AG10803 (cell line): ENCODE results near the gene CEP164.

Experiments
- DNase-seq: peaks from one replicate; pipeline ENCODE4 v3.0.0; 2010; ENCODE audit warnings: low read depth
- H3K4me3 ChIP-seq: 2 replicates; pipeline ENCODE4 v1.5.1; 2011; ENCODE audit warnings: mild to moderate bottlenecking, low read length, control low read depth
- TF ChIP-seq, protein P1 (sequence below): conservative IDR thresholded peaks from 2 replicates; pipeline ENCODE4 v1.5.1; 2011; ENCODE audit warnings: mild to moderate bottlenecking, low read length, control low read depth, inconsistent platforms

CEP164 gene

DNA sequence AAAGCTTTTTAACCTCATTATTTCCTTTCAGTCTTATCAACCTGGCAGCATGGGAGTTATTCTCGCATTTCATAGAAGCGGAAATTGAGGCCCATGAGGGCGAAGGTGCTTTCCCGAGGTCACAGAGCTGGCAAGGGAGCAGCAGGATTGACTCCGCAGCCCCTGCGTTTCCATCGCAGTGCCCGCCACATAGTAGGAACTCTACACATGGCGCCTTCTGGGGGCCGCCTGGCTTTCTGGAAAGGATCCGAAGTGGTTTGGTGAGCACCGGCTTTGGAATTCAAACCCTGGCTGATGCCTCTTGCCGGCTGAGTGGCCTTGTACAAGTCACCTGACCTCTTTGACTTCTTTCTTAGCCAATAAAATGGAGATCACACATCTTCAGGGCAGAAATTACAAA lies 93.4 kb downstream of the CEP164 start:
- TF ChIP-seq, protein P1, sequence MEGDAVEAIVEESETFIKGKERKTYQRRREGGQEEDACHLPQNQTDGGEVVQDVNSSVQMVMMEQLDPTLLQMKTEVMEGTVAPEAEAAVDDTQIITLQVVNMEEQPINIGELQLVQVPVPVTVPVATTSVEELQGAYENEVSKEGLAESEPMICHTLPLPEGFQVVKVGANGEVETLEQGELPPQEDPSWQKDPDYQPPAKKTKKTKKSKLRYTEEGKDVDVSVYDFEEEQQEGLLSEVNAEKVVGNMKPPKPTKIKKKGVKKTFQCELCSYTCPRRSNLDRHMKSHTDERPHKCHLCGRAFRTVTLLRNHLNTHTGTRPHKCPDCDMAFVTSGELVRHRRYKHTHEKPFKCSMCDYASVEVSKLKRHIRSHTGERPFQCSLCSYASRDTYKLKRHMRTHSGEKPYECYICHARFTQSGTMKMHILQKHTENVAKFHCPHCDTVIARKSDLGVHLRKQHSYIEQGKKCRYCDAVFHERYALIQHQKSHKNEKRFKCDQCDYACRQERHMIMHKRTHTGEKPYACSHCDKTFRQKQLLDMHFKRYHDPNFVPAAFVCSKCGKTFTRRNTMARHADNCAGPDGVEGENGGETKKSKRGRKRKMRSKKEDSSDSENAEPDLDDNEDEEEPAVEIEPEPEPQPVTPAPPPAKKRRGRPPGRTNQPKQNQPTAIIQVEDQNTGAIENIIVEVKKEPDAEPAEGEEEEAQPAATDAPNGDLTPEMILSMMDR = no peak
- DNase-seq = no peak
- no peak overlapping the region for H3K4me3 ChIP-seq

DNA sequence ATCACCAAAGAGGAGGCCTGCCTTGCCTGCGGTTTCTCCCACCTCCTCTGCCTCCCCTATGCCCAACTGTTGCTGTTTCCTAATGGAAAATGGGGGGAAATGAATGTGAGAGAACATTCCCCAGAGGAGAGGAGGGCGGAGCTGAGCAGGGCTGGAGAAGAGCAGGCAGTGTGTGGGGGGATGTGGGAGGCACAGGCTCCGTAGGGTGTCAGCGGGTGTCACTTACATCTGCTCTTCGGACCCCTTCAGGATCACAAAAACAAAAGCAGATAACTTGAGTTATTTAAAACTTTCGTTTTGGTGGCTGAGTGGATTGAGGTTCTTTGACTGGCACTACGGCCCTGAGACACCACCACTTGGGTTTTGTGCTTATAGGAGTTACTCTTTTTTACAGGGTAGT lies 93.8 kb downstream of the CEP164 start:
- DNase-seq = no peak
- H3K4me3 ChIP-seq = no peak overlapping the region
- TF ChIP-seq, protein P1 = no peak

GRCh38 chr11:117423046-117423575 lies 95.5 kb downstream of the CEP164 start:
- H3K4me3 ChIP-seq = no peak overlapping the region
- no peak for DNase-seq
- TF ChIP-seq, protein P1 = no peak

GRCh38 chr11:117424781-117425180 lies 97.1 kb downstream of the CEP164 start:
- TF ChIP-seq, protein P1 = no peak
- no peak overlapping the region for H3K4me3 ChIP-seq
- peak; percentile 73 for DNase-seq

DNA sequence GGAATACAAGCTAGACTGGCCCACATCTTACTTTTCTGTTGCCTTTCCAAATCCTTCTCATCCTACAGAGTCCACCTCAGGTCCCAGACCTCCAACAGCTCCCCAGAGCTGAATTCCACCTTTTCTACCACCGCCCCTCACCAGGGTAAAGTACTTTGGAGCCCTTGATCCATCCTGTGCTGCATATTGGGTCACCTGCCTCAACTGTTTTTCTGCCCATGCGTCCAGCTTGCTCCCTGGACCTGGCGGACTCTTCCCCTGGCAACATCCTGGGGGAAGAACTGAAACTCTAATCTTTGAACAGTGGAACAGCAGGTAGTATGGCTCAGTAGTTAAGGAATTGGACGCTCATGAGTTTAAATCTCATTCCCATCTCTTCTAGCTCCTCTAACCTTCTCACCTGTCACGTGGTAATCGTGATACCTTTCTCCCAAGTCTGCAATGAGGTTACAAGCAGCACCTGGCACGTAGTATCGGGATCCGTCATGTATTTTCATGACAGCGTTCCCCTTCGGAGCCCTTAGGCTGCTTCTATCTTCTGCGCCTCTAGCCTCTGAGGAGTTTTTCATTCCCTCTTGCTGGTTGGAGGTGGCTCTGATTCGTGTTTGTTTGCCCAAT lies 98.1 kb downstream of the CEP164 start:
- H3K4me3 ChIP-seq = no peak overlapping the region
- TF ChIP-seq, protein P1 = no peak
- DNase-seq = no peak

- no peak overlapping the region for H3K4me3 ChIP-seq
- DNase-seq = peak; percentile 35
- TF ChIP-seq, protein P1 = peak; percentile 96
Measured at GRCh38 chr11:117426297-117426685, 98.6 kb downstream of the CEP164 start.

GRCh38 chr11:117426941-117427340 lies 99.3 kb downstream of the CEP164 start:
- TF ChIP-seq, protein P1 = no peak
- no peak for DNase-seq
- H3K4me3 ChIP-seq = no peak overlapping the region
